Karpas-422 (cell line): Measurements from ENCODE around the gene SLMAP. TPM values are rescaled to one million over a fixed set of nuclear protein-coding genes. Genes with fewer than 3 reads are reported as not detected.

ENCODE experiments used
- total RNA-seq: library from RNA; depleted of rRNA; stranded (reverse); fragments of >200 nt; shearing (Covaris generic); gene quantifications from 2 replicates; pipeline ENCODE4 v1.2.3, GENCODE V29; 2014; ENCODE audit warnings: low replicate concordance; rRNA removed

The SLMAP gene
- total RNA-seq, 1 experiment from 2014 or later: 63.6 TPM

Other genes starting within 250 kb of the SLMAP start
- gene DNAH12, start 212.0 kb upstream of the SLMAP start, total RNA-seq: 0.43 TPM in 1 of 2 replicates, not detected in the other
- 27.7 and 28.5 TPM in 2 replicates for gene PDE12, start 200.0 kb upstream of the SLMAP start, total RNA-seq
- gene ARF4, start 159.0 kb upstream of the SLMAP start, total RNA-seq: 40.2 and 69.7 TPM in 2 replicates
- 18.5 and 61.4 TPM in 2 replicates for gene DENND6A, start 63.2 kb upstream of the SLMAP start, total RNA-seq